Erythroblast (primary cell): ENCODE results near the gene PRICKLE3.

Experiments
- GATA1 ChIP-seq: IDR thresholded peaks from 2 replicates; pipeline ENCODE4 v1.6.1; 2011; ENCODE audit warnings: low read depth, mild to moderate bottlenecking, control low read depth, low read length, moderate library complexity
- POLR2A ChIP-seq: IDR thresholded peaks from 2 replicates; pipeline ENCODE4 v1.6.1; 2011; ENCODE audit warnings: mild to moderate bottlenecking, low read length

DNA sequence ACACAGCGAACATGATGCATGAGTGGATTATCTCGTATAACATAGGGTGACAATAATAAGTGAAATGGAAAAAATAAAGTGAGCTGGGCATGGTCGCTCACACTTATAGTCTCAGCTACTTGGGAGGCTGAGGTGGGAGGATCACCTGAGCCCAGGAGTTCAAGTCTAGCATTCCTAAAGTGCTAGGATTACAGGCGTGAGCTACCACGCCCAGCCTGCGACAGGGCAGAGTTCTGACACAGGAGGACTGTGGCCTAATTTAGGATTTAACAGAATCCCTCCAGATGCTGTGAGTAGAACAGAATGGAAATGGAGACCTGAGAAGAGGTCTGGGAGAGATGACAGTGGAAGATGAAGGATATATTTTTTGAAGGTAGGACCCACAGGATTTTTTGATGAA lies 3.4 kb upstream of the PRICKLE3 start:
- TF ChIP-seq POLR2A: no peak
- no peak for TF ChIP-seq GATA1
